Measurements from ENCODE around the gene MAP3K4.

MAP3K4 gene, protein sequence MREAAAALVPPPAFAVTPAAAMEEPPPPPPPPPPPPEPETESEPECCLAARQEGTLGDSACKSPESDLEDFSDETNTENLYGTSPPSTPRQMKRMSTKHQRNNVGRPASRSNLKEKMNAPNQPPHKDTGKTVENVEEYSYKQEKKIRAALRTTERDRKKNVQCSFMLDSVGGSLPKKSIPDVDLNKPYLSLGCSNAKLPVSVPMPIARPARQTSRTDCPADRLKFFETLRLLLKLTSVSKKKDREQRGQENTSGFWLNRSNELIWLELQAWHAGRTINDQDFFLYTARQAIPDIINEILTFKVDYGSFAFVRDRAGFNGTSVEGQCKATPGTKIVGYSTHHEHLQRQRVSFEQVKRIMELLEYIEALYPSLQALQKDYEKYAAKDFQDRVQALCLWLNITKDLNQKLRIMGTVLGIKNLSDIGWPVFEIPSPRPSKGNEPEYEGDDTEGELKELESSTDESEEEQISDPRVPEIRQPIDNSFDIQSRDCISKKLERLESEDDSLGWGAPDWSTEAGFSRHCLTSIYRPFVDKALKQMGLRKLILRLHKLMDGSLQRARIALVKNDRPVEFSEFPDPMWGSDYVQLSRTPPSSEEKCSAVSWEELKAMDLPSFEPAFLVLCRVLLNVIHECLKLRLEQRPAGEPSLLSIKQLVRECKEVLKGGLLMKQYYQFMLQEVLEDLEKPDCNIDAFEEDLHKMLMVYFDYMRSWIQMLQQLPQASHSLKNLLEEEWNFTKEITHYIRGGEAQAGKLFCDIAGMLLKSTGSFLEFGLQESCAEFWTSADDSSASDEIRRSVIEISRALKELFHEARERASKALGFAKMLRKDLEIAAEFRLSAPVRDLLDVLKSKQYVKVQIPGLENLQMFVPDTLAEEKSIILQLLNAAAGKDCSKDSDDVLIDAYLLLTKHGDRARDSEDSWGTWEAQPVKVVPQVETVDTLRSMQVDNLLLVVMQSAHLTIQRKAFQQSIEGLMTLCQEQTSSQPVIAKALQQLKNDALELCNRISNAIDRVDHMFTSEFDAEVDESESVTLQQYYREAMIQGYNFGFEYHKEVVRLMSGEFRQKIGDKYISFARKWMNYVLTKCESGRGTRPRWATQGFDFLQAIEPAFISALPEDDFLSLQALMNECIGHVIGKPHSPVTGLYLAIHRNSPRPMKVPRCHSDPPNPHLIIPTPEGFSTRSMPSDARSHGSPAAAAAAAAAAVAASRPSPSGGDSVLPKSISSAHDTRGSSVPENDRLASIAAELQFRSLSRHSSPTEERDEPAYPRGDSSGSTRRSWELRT (N-terminal part only)

DNA sequence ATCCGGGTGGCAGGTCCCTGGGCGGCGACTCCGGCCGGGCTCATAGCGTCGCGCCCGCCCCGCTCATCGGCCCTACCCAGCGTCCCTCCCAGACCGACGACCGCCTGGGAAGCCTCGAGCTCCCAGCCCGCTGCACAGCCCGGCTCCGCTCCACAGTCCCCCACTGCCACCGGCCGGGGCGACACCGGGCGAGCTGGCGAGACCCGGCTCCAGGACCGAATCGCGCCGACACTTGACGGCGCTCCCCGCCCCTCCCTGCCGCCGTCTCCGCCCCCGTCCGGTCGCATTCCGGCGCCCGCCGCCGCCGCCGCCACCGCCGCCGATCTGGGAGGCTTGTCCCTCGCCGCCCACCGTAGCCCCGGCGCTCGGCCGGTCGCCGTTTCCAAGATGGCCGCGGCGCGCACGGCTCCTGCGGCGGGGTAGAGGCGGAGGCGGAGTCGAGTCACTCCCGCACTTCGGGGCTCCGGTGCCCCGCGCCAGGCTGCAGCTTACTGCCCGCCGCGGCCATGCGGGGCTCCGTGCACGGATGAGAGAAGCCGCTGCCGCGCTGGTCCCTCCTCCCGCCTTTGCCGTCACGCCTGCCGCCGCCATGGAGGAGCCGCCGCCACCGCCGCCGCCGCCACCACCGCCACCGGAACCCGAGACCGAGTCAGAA, at the start of gene MAP3K4:
MAP3K4 (plus strand) TSS at position 364 of the 655 bp plus-strand sequence; CDS start at position 527, 163 bp downstream.
- FAIRE-seq = no peak

DNA sequence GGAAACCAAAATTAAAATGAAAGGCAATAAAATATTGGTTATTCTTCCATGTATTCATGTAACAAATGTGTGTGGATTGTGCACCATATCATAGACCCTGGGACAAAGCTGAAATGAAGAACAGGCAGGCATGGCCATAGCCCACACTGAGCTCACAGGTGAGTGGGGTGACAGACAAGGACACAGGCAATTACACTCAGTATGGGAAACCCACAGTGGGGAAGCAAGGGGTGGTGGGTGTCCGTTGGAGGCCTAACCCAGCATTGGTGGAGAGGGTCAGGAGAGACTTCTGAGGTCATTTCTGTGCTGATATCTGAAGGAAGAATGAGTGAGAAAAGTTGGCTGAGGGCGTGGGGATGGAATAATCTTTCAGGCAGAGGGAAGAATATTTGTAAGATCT, 47.6 kb upstream of the MAP3K4 start:
- FAIRE-seq = no peak

DNA sequence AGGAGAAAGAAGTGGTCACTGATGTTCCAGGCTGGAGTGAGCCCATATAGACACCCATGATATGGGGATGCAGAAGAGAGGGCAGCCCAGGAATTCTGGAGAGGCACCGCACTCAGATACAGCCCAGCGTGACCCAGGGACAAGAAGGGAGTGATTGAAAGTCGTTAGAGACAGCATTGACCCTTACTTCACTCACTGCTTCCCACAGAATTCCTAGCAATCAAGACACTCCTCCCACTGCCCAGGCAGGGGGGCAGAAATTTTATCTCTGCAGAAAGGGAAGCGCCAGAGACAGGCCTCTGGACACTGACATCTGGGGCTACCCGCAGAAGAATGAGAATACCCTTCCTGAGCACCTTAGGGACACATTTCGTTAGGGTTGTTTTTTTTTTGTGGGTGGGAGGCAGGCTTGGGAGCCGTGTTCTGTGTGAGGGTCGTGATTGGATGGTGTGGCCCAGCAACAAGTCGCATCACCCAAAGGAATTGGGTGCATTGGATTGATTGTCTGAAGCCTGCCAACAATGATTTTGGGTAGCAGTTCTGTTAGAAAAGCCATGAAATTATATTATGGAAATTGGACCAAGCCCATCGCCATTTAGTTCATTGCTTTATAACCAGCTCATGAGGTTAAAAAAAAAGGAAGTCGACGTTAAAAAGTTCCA, 45.9 kb upstream of the MAP3K4 start:
- no peak for FAIRE-seq

DNA sequence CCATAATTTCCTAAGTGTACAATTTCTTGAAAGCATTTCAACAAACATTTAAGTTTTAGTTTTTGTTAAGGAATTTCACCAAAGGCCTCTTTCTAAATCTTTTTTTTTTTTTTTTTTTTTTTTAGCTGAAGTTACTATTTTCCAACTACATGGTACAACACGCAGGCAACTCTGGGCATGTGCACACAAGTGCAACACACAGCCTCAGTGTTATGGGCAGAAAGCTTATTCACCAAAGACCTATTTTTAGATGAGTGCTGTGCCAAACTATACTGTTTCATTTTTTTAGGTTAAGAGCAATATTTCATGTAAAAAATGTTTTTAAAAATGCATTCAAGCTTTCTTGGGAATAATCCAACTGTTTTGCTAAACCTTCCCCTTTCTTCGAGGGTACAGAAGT, 42.0 kb upstream of the MAP3K4 start:
- FAIRE-seq = no peak

DNA sequence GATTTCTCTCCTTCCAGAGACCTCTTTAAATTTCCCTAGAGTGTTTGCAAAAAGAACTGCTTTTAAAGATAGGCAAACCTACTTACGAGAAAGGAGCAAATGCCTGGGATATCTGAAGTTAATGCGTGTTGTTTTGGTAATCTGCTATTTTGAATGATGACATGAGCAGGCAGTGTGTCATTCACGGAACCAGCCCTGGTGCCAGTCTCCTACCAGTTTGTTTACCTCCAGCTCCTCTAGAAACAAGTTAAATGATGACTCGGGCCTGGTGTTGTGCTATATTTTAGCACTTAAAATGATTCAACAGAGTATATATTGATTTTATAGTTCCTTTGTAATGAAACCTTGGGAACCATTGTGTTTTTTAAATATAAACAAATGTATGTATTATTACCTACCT, 41.1 kb upstream of the MAP3K4 start:
- no peak for FAIRE-seq

DNA sequence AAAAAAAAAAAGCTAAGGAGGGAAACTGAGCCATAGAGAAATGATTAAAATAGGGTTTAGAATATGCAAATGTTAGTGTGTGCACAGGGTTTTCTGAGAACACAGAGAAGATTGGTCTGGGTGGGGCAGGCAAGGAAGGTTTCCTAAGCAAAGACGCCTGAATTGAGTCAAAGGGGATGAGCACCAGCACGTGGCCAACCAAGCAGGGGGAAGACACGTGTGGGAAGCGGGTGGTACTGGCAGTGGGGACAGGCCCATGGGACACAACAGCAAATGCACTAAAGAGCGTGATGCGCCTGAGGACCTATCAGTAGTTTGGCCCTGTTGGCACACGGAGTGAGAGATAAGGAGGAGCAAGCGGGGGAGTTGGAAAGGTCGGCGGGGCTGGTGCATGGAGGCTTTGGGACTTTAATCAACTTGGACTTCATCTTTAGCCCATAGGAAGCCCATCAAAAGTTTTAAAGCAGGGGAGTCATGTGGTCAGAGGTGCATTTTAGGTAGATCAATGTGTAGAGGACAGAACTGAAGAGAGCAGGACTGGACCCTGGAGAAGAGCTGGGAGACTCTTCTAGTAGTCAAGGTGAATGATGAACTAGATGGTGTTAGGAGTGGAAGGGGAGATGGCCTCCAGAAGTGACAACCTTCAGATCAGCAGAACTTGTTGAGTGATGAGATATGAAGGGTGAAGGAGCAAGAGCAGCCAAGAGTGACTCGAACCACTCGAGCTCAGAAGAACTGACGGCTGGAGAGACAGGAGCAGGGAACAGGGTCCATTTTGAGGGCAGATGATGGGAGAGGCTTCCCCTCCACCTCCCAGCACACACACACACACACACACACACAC, 40.2 kb upstream of the MAP3K4 start:
- no peak for FAIRE-seq

DNA sequence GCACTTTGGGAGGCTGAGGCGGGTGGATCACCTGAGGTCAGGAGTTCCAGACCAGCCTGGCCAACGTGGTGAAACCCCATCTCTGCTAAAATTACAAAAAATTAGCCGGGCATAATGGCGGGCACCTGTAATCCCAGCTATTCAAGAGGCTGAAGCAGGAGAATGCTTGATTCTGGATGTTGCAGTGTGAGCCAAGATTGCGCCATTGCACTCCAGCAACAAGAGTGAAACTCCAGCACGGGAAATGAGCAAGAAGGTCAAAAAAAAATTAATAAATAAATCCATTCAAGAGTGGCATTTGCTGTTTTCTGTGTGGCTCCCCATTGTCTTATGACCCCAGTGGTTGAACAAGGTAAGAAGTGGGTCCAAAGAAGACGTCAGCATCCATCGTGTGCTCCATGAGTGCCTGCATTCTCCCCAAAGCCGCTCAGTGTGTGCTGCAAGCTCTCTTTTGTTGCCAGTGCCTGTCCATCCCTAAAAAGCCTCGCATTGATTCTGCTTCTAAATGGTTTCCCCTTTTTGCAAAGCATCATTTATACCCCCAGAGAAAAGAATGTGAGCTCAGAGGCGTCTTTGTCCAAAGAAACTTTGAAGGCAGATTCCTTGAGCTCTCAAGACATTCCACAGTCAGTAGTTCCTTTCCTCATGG, 38.8 kb upstream of the MAP3K4 start:
- no peak for FAIRE-seq

DNA sequence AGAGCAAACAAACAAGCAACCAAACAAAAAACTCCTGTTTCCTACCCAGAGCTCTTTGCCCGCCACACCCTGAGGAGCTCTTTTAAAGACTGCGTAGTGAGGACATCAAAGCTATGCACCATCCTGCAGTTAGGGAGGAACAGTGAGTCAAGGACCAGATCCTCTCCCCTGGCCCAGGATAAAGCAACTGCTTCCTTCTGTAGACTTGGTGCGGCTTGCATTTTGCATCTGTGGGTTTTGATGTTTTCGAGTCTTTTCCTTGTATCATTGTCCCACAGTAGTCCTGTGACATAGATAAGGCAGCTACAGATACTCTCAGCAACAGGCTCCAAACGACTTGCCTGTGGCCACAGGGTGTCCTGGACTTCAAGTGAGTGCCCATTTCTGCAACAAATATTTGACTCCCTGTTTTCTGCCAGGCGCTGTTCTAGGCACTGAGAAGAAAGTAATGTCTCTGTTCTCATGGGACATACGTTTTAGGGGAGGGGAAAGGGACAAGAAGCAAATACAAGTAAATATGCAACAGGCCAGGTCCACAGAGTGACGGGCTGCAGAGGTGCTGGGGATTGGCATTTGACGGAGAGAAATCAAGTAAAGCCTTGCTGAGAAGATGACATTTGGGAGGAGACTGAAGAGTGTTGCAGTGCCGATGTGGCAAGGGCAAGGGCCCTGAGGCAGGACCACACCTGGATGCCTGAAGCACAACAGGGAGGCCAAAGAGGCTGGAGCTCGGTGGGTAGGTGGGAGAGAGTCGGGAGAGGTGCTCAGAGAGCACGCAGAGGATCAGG, 35.9 kb upstream of the MAP3K4 start:
- no peak for FAIRE-seq

DNA sequence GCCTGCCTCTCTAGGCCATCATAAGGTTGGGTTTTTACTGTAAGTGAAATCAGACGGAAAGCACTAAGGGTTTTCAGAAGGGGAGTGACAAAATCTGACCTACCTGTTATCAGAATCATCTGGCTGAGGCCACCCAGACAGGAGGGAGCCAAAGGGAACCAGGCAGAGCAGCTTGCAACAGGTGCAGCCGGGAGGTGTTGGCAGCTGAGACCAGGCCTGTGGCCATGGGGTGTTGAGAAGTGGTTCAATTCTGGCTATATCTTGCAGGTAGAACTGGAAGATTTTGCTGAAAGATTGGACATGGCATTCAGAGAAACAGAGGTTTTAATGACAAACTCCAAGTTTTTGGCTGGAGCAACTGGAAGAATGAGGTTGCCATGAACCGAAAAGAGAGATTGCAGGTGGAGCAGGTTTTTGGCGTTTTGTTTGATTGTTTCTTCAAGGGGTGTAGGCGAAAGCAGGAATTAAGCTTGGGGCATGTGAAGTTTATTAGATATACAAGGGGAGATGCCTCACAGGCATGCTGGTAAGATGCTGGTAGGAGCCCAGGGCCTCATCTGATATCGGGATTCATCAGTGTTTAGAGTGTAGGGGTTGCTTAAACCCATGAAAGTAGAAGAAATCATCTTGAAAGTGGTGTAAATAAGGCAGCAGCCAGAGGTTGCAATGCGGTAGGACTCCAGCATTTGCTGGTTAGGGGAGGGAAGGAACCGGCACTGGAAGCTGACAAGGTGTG, 35.1 kb upstream of the MAP3K4 start:
- FAIRE-seq = no peak

DNA sequence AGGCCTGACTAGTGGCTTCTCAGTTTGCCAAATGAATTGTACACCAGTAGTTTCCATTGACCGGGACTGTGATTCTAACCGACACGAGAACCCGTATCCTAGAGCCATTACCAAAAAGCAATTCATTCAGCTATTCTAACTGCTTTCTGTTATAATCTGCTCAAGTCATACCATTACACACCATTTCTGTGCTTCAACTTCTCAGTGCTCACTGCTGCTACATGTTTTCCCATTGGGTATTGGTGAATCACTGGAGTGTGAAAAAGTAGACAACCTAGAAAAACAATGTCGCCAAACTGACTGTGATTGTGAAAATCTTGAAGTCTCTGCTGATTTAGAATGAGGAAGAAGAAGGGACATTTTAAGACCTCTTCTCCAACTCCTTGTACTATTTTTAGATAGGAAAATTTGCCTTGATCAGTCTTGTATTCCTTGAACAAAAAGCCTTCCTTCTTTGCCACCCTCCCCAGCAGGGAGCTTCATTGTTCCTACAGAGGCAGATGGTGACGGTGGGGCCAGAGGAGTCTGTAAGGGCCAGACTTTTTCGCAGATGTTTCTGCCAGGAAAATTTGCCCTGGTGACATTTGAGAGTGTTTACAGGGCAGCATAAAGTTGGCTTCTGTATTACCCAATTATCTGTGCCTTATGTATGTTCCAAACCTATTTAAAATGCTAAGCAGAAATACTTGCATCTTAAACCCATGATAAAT, 31.7 kb upstream of the MAP3K4 start:
- no peak for FAIRE-seq

DNA sequence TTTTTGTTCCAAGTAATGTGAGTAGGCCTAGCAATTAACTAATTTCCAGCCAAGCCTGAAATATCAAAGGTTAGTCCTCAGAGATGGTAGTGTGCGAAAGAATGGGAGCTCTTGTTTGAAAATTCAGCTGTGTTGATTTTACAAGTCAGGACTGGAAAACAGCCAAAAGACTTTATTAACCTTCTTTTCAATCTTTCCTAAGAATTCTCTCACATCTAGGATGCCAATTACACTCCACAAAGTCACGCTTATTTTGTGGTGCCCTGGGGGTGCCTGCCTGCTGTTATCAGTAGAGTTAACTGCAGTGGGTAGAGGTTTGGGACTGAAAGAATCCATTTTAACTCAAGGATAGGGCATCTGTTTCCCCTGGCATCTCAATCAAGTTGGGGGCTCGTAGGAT, 30.7 kb upstream of the MAP3K4 start:
- no peak for FAIRE-seq

DNA sequence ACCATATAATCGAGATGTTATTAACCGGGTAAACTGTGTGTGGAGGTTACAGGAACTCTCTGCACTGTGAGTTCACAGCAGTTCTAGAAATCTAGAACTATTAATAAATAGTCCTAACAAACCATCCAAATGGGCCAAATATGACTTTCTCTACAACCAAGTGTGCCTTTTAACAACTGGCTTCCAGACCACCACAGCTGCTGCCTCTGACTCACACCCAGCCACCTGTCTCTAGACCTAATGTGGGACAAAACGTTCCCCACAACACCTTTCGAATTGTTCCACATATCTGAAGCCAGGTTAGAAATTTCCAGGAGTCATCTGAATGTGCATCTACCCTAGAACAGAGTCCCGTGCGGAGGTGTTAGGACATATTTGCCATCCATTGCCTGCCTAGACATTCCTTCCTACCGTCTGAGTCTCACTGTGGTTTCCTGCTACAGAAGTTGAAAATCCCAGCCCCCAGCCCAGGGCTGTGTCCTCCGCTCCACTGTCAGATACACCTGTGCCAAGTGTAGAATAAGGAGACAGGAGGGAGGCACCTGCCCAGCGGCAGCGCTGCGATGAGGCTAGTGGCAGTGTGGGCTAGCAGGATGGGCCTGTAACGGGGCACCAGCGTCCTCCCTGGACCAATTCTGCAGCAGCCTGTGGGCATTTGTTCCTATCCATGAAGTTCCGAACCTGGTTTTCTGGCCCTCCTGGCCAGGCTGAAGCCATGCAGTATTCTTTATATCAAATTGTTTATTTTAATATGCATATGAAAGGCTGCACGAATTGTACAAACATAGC, 28.5 kb upstream of the MAP3K4 start:
- no peak for FAIRE-seq

DNA sequence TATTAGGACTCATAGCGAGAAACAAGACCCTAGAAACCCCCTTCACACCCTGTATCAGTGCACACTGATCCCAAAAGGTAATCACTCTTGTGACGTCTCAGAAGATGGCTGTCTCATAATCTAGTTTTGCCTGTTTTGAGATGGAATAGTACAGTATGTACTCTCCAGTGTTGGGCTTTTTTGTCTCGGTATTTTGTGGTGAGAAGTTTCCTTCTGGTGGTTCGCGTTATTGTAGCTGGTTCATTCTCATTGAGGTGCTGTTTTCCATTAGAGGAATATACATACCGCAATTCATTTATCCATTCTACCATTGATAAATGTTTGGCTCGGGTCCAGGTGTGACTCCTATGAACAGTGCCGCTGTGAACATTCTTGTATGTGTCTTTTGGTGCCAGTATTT, 27.9 kb upstream of the MAP3K4 start:
- no peak for FAIRE-seq

DNA sequence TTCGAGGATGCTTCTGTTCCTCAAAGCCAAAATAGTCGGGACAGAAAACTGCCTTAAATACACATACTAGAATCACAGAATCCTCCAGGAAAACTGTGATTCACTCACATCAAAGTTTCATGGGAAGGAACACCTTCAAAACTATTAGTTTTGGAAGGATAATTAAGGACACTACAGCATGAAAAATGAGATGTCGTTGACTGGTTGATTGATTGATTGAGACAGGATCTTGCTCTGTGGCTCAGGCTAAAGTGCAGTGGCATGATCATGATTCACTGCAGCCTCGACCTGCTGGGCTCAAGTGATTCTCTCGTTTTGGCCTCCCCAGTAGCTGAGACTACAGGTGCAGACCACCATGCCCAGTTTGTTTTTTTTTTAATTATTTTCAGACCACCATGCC, 25.7 kb upstream of the MAP3K4 start:
- FAIRE-seq = no peak

DNA sequence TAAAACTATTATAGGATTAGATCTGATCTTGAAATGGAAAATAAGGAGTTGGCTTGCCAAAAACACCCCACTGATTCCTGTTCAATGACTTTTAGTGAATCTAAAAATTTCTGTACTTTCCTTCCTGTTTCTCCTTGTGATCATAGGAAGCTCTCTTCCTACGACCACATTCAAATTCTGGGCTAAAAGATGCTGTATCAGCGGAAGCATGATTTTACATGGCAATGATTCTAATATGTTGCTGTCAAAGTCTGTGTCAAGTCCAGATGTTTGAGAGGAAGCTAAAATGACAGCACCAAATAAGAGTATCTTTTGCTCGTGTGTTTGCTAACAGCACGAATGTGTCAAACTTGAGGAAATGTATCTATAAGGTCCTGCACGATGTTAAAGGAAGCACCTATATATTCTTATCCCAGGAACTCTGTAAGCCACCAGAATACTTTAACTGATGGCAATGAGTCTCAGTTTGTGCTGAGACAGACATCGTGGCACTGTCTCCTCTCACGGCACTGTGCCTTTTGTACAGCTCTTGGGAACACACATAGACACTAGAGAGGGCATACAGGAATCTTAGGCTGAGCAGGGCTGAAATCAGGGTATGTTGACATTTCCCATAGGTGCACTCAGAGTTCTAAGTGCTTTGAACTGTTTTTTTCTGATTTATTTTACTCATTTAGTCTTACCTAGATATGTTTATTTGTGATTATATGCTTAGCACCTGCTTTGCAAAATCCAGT, 24.9 kb upstream of the MAP3K4 start:
- no peak for FAIRE-seq

DNA sequence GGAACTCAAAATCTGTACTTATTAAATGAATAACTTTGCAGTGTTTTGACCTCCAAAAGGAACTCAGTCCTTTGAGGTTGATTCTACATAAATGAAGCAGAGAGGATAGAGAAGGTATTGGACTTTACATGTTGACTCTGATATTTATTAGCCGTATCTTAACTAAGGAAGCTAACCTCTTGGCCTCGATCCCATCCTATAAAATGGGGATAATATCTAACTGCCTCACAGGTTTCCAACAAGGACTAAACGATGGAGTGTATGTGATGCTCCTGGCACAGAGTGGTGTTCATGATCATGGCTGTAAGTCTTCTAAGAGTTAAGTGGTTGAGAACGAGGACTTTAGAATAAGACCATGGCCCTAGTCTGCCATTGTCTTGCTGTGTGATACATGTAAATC, 24.2 kb upstream of the MAP3K4 start:
- no peak for FAIRE-seq

DNA sequence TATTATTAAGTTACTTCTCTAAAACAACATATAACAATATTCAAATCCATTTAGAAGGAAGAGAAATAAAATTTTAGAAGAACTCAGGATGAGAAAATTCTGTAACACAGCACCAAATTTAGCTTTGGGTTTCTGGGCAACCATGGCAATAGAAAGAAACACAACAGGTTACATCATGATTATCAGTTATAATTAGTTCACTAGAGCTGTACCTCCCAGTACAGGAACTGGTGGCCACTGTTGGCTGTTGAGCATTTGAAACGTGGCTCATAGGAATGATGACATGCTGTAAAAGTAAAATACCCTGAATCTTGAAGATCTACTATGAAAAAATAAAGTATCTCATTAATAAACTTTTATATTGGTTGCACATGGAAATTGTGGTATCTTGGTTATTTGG, 23.7 kb upstream of the MAP3K4 start:
- no peak for FAIRE-seq

All from G401.6 (cell line).